ENCODE measurements around the gene UGT1A9.
"Not testable (repeated sequence)": the region's sequence is repeated elsewhere in the genome, so short reads cannot be mapped to it uniquely, and the experiment has no call there.

Gene UGT1A9

DNA sequence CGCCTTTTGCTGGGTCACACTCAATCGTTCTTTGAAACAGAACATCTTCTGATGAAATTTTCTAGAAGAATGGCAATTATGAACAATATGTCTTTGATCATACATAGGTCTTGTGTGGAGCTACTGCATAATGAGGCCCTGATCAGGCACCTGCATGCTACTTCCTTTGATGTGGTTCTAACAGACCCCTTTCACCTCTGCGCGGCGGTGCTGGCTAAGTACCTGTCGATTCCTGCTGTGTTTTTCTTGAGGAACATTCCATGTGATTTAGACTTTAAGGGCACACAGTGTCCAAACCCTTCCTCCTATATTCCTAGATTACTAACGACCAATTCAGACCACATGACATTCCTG is 41.5 kb downstream of the UGT1A9 start:
- no peak for DNase-seq

DNA sequence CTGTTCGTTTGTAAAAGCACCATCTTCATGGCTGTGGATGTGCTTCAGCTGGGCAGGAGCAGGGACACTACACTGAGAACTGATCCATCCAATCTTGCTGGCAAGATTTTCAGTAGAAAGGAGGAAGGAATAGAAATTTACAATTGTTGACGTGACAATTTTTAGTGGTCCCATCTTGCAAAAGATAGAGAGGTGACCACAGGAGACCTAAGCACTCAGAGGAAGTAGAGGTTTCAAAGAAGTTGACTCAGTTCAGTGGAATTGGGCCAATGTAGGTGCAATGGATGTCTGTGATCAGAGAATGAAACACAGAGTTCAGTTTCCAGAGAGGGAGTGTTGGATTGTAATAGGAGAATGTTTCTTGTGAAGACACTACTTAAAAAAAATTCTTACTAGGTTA is 42.4 kb downstream of the UGT1A9 start:
- no peak for DNase-seq

DNA sequence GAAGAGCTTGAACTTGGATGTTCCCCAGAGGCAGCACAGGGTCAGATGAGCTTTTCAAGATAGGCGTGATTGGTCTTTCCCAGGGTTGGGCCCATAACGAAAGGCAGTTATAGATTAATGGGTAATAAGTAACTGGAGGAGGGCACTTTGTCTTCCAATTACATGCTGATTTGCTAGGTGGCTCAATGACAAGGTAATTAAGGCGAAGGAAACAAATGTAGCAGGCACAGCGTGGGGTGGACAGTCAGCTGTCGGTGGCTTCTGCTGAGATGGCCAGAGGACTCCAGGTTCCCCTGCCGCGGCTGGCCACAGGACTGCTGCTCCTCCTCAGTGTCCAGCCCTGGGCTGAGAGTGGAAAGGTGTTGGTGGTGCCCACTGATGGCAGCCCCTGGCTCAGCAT is 46.9 kb downstream of the UGT1A9 start, which contains the start of gene UGT1A4:
TSS of gene UGT1A4 (plus strand) at position 185 of the 400 bp plus-strand sequence. CDS start at position 270, 85 bp downstream.
- DNase-seq: no peak

DNA sequence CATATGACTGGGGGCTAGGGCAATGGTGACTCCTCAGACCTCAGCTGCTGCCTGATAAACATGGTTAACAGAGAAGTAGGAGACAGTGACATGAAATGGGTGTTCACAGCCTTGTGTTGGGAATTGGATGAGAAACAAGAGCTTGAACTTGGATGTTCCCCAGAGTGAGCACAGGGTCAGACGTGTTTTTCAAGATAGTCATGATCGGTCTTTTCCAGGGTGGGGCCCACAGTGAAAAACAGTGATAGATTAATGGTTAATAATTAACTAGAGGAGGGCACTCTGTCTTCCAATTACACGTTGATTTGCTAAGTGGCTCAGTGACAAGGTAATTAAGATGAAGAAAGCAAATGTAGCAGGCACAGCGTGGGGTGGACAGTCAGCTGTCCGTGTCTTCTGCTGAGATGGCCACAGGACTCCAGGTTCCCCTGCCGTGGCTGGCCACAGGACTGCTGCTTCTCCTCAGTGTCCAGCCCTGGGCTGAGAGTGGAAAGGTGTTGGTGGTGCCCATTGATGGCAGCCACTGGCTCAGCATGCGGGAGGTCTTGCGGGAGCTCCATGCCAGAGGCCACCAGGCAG is 57.1 kb downstream of the UGT1A9 start, which contains the start of gene UGT1A3:
TSS of gene UGT1A3 (plus strand) at position 320 of the 579 bp plus-strand sequence. CDS start at position 405, 85 bp downstream.
- DNase-seq: no peak

DNA sequence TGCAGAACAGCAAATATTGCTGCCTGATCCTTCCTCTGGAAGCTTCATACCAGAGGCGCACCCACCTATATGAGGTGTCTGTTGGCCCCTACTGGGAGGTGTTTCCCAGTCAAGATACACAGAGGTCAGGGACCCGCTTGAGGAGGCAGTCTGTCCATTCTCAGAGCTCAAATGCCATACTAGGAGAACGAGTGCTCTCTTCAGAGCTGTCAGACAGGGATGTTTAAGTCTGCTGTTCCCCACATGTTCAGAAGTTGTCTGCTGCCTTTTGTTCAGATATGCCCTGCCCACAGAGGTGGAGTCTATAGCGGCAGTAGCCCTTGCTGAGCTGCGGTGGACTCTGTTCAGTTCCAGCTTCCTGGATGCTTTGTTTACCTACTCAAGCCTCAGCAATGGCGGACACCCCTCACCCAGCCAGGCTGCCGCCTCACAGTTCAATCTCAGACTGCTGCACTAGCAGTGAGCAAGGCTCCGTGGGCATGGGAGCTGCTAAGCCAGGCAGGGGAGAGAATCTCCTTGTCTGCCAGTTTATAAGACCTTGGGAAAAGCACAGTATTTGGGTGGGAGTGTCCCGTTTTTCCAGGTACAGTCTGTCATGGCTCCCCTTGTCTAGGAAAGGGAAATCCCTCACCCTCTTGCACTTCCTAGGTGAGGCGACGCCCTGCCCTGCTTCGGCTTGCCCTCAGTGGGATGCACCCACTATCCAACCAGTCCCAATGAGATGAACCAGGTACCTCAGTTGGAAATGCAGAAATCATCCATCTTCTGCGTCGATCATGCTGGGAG is 65.4 kb downstream of the UGT1A9 start:
- not testable (repeated sequence) for DNase-seq

DNA sequence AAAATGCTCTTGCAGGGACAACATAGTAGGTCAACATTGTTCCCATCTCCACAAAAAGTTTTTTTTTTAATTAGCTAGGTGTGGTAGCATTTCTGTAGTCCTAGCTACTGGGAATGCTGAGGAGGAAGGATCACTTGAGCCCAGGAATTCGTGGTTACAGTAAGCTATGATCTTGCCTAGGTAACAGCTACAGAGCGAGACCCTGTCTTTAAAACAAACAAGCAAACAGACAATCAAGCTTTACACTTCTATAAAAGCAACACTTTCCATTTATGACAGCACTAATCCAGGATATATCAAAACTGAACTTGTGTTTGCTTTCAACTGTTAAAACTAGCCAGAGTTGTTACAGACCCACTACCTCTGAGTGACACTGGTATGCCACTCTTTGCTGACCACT is 69.2 kb downstream of the UGT1A9 start:
- DNase-seq: no peak

DNA sequence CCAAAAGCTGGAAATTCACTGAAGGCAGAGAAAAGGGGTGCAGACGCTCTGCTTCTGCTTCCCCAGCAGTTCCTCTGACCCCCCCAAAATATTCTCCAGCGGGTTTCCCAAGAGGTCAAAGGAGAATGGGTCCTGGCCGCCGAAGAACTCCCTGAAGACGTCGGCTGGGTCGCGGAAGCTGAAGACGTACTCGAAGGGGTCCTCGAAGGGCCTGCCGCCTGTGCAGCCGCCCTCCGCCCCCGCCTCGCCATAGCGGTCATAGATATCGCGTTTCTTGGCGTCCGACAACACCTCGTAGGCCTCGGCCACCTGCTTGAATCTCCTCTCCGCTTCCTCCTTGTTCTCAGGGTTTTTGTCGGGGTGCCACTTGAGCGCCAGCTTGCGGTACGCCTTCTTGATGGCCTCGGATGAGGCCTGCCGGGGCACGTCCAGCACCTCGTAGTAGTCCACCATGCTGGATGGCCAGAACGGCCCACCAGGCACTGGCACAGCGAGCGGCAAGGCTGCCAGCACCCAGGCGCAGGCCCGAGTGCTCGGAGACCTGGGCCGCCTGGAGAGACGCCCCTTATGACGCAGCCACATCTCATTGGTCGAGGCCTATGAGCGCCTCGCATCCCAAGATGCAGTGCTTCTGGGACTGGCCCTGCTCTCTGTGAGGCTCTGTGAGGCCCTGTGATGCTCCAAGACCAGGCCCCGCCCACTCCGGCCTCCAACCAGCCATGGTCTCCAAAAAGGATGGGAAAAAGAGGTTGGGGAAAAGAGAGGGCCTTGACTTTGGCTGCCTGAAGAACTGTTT is 72.0 kb downstream of the UGT1A9 start:
- DNase-seq: no peak

DNA sequence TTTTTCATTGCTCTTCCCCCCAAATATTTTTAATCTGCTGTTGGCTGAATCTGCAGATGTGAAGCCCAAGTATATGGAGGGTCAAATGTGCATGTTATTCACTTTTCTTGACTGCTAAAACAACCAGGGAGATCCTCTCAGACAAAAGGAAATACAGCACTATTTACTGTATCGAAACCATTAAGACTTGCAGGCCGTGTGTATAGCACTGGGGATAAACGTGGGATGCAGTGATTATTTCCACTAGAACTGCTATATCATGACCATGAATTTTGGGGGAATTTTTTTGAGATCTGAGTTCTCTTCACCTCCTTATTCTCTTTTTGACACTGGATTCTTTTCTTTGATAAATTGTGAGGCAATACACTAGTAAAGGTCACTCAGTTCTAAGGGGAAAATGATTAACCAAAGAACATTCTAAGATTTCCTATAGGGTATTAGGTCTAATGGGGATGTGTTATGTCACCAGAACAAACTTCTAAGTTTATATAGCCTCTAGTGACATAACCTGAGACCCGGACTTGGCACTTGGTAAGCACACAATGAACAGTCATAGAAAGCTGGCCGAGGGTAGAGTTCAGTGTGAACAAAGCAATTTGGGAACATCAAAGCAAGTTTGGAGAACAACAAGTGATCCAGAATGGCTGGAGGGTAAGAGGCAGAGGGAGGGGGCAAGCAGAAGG is 73.5 kb downstream of the UGT1A9 start:
- DNase-seq: no peak

DNA sequence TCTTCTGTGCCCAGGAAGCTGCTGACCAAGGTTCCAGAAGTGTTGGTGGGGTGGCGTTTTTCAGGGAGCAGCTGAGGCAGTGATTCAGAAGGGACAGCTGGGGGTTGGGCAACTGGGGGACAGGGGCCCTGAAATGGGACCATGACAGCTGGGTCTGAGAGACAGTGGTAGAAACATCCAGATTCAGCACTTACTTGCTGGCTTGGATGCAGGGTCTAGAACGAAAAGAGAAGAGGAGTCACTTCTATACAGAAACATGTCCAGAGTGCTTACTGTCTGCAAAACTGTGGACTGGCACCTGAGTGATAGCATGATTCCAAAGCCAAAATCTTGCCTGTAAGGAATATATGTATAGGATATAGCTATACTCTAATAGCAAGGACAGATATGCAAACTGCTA is 74.1 kb downstream of the UGT1A9 start:
- DNase-seq: not testable (repeated sequence)

DNA sequence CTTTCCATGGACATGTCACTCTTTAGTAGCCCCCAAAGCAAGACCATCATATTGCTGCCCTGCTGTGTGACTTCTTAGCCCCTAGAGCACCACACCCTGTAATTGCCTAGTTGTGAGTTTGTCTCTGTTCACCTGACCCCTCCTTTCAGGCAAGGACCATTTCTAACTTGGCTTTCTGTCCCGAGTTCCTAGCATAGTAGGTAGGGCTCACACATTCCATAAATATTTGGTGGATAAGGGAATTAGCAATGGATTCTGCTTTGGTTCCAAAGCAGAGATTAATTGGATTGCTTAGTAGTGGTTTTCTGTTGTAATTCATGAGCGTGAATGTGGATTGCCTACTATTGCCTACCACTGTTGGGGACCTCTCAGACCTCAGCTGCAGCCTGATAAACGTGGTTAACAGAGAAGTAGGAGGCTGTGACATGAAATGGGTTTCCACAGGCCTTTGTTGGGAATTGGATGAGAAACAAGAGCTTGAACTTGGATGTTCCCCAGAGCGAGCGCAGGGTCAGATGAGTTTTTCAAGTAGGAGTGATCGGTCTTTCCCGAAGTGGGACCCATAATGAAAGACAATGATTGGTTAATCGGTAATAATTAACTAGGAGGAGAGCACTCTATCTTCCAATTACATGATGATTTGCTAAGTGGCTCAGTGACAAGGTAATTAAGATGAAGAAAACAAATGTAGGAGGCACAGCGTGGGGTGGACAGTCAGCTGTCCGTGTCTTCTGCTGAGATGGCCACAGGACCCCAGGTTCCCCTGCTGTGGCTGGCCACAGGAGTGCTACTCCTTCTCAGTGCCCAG is 75.0 kb downstream of the UGT1A9 start:
- DNase-seq: no peak

DNA sequence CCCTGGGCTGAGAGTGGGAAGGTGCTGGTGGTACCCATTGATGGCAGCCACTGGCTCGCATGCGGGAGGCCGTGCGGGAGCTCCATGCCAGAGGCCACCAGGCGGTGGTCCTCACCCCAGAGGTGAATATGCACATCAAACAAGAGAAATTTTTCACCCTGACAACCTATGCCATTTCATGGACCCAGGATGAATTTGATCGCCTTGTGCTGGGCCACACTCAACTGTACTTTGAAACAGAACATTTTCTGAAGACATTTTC is 75.5 kb downstream of the UGT1A9 start:
- no peak for DNase-seq

DNA sequence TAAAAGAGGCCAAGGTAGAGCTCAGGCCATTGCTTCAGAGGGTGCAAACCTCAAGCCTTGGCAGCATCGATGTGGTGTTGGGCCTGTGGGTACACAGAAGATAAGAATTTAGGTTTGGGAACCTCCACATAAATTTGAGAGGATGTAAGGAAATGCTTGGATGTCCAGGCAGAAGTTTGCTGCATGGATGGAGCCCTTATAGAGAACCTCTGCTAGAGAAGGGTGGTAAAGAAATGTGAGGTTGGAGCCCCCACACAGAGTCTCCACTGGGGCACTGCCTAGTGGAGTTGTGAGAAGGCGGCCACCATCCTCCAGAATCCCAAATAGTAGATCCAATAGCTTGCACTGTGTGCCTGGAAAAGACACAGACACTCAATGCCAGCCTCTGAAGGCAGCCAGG is 79.0 kb downstream of the UGT1A9 start:
- not testable (repeated sequence) for DNase-seq

DNA sequence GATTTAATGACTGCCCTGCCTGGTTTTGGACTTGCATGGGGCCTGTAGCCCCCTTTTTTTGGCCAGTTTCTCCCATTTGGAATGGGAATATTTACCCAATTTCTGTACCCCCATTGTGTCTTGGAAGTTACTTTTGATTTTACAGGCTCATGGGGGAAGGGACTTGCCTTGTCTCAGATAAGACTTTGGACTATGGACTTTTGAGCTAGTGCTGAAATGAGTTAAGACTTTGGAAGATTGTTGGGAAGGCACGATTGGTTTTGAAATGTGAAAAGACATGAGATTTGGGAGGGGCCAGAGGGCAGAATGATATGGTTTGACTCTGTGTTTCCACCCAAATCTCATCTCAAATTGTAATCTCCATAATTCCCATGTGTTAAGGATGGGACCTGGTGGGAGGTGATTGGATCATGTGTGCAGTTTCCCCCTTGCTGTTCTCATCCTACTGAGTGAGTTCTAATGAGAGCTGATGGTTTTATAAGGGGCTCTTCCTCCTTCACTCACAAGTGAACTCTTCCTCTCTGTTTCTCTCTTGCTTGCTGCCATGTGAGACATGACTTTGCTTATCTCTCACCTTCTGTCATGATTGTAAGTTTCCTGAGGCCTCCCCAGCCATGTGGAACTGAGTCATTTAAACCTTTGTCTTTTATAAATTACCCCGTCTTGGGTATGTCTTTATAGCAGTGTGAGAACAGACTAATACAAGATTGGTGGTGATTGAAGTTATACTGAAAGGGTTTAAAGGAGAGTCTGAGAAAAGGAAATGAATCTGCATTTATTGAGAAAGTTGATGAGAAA is 79.7 kb downstream of the UGT1A9 start:
- DNase-seq: not testable (repeated sequence)

DNA sequence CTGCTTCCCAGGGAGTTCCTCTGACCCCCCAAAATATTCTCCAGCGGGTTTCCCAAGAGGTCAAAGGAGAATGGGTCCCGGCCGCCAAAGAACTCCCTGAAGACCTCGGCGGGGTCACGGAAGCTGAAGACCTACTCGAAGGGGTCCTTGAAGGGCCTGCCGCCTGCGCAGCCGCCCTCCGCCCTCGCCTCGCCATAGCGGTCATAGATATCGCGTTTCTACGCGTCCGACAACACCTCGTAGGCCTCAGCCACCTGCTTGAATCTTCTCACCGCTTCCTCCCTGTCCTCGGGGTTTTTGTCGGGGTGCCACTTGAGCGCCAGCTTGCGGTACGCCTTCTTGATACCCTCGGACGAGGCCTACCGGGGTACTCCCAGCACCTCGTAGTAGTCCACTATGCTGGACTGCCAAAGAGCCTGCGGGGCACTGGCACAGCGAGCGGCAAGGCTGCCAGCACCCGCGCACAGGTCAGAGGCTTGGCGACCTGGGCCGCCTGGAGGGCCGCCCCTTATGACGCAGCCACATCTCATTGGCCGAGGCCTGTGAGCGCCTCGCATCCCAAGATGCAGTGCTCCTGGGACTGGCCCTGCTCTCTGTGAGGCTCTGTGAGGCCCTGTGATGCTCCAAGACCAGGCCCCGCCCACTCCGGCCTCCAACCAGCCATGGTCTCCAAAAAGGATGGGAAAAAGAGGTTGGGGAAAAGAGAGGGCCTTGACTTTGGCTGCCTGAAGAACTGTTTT is 83.3 kb downstream of the UGT1A9 start:
- no peak for DNase-seq

DNA sequence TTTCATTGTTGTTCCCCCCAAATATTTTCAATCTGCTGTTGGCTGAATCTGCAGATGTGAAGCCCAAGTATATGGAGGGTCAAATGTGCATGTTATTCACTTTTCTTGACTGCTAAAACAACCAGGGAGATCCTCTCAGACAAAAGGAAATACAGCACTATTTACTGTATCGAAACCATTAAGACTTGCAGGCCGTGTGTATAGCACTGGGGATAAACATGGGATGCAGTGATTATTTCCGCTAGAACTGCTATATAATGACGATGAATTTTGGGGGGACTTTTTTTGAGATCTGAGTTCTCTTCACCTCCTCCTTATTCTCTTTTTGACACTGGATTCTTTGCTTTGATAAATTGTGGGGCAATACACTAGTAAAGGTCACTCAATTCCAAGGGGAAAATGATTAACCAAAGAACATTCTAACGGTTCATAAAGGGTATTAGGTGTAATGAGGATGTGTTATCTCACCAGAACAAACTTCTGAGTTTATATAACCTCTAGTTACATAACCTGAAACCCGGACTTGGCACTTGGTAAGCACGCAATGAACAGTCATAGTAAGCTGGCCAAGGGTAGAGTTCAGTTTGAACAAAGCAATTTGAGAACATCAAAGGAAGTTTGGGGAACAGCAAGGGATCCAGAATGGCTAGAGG is 84.9 kb downstream of the UGT1A9 start:
- no peak for DNase-seq

DNA sequence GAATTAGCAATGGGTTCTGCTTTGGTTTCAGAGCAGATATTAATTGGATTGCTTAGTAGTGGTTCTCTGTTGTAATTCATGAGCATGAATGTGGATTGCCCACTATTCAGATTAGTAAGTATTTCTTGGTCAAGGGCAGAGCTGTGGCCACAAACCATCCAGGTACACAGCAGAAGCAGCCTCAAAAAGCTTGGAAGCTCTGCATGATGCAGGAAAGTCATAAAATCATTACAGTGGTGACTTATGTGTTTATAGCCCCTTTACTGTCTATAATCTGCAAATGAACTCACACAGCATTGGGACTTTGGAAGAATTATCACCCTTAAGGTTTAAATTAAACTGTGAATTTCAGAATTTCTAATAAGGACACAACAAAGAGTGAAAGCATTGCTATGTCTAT is 86.4 kb downstream of the UGT1A9 start:
- DNase-seq: no peak

DNA sequence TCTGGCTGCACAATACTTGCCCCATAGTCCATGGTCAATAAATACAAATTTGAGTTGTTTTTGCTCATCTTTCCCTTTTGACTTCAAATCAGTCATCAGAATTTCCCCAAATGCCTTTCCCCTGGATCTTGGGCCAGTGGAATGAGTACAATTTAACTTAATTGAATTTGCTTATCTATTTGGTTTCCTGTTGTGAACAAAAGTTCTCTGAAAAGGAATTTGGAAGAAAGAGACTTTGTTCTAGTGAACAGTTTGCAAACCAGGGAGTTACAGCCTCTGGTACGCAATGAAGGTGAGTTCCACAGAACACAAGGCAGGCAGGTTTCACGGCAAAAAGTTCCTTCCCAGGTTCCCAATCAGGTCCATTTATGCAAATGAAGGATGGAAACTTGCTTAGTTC is 87.2 kb downstream of the UGT1A9 start:
- DNase-seq: no peak

DNA sequence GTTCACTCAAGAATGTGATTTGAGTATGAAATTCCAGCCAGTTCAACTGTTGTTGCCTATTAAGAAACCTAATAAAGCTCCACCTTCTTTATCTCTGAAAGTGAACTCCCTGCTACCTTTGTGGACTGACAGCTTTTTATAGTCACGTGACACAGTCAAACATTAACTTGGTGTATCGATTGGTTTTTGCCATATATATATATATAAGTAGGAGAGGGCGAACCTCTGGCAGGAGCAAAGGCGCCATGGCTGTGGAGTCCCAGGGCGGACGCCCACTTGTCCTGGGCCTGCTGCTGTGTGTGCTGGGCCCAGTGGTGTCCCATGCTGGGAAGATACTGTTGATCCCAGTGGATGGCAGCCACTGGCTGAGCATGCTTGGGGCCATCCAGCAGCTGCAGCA is 88.3 kb downstream of the UGT1A9 start, which contains the start of gene UGT1A1:
TSS of gene UGT1A1 (plus strand) at position 228 of the 400 bp plus-strand sequence. CDS start at position 246, 18 bp downstream.
- DNase-seq: no peak

DNA sequence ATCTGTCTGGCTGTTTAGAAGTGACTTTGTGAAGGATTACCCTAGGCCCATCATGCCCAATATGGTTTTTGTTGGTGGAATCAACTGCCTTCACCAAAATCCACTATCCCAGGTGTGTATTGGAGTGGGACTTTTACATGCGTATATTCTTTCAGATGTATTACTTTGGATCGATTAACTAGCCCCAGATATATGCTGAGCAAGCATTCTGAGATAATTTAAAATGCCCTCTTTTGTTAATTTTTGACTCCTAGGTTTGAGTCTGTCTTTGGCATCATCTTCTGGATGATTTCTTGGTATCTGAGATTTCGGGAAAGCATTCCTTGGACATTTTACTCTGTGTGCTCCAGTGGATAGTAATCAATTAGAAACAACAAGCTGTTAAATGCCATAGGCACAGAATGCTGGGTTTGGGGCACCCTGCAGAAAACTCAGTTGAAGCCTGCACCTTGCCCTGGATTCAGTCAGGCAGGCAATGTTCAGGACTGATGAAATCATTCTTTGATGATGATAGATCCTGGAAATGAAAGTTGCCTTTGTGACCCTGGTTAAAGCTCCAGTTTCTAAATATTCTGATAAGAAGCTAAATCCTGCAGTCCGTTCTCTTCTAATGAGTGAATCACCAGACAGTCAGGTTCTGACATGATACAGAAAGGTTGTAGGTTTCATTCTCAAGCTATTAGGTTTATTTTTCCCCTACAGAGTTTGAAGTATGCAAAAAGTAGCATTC is 89.5 kb downstream of the UGT1A9 start:
- DNase-seq: no peak

DNA sequence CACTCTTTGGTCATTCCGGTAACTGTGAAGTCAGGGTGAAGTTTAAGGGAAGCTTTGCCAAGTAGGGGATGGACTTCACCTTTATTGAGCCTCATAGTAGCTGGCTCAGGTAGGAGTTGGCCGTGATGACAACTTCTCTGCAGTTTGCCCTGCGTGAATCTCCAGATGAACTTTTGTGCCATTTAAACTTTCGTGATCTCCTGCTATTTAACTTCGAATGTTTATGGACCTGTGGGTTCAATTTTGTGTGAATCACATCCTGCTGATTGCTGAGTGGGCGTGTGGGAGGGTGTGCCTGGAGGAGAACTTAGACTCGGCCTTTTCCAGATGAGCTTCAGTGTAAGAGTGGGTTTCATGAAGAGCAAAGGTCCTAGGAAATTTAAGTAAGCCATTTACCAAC is 92.6 kb downstream of the UGT1A9 start:
- DNase-seq: no peak

Data from activated T-cell treated with anti-CD3 and anti-CD28 coated beads for 4 hours (primary cell).